GM12878 (cell line): Measurements from ENCODE around the gene DISC1. TPM values are rescaled to one million over a fixed set of nuclear protein-coding genes. Genes with fewer than 3 reads are reported as not detected.

ENCODE experiments used
- ATAC-seq: fragments of 200-7000 bp; cut with Tn5 transposase; 3 replicates; pipeline ENCODE4 v1.9.1; 2020; ENCODE audit warnings: mild to moderate bottlenecking, moderate library complexity
- BruUV-seq: library from RNA; stranded (reverse); fragments of 400-500 nt; replicated peaks from 2 replicates; lab custom pipeline; 2021; lab: Mats Ljungman, UMichigan
- CTCF ChIA-PET: fragments of 300-600 bp; sonication (Branson Sonifier 250); formaldehyde crosslinking; extraction: SDS; loops from one replicate; lab custom pipeline; 2021; ENCODE audit warnings: inconsistent platforms; lab: Yijun Ruan, JAX
- POLR2A ChIA-PET: fragments of 350-600 bp; formaldehyde crosslinking; extraction: SDS; loops from one replicate; lab custom pipeline; 2021; ENCODE audit warnings: inconsistent platforms; lab: Charles Lee
- RAD21 ChIA-PET: fragments of 300-600 bp; sonication (Branson Sonifier 250); formaldehyde crosslinking; loops from one replicate; lab custom pipeline; 2023; ENCODE audit warnings: antibody characterized with exemption; ENCODE audit not compliant: unreplicated experiment; lab: Charles Lee
- SMC1A ChIA-PET: fragments of 300-600 bp; sonication (Branson Sonifier 250); formaldehyde crosslinking; loops from one replicate; lab custom pipeline; 2023; ENCODE audit not compliant: unreplicated experiment, uncharacterized antibody; lab: Charles Lee
- DNase-seq: peaks from one replicate; pipeline ENCODE4 v3.0.0-alpha.2; 2011; ENCODE audit warnings: low read depth, low spot score
- FAIRE-seq: peaks from 3 replicates; lab custom pipeline; 2011; peaks lifted over from hg19 to GRCh38; lab: Jason Lieb, UNC
- H2AFZ ChIP-seq: 2 replicates; pipeline ENCODE4 v1.6.0; 2011; ENCODE audit warnings: low read depth, low read length, control low read depth; ENCODE audit not compliant: control insufficient read depth
- H3K27ac ChIP-seq: 2 replicates; pipeline ENCODE4 v1.5.1; 2011; ENCODE audit warnings: control low read depth; ENCODE audit not compliant: control insufficient read depth, insufficient read depth
- H3K27me3 ChIP-seq, 2 experiments: replicated peaks in 1 of 2; 2 replicates each; pipeline versions ENCODE4 v1.6.0 to v1.6.1; 2011; ENCODE audit warnings: low read length in 1 of 2; ENCODE audit not compliant: control insufficient read depth in 2 of 2, insufficient read depth in 2 of 2
- H3K36me3 ChIP-seq, 2 experiments: 2 replicates each; pipeline ENCODE4 v1.5.1; 2011; ENCODE audit warnings: low read length in 1 of 2; ENCODE audit not compliant: control insufficient read depth in 2 of 2, insufficient read depth in 2 of 2
- H3K4me1 ChIP-seq: 2 replicates; pipeline ENCODE4 v1.6.1; 2011; ENCODE audit warnings: mild to moderate bottlenecking, low read length, moderate library complexity, mixed read lengths; ENCODE audit not compliant: control insufficient read depth, insufficient read depth
- H3K4me2 ChIP-seq: 2 replicates; pipeline ENCODE4 v1.6.0; 2011; ENCODE audit warnings: control low read depth; ENCODE audit not compliant: control insufficient read depth, insufficient read depth
- H3K4me3 ChIP-seq: fragments of 200-600 bp; sonication (generic); 2 replicates; pipeline ENCODE4 v1.5.1; 2016
- H3K79me2 ChIP-seq: 2 replicates; pipeline ENCODE4 v1.6.0; 2011; ENCODE audit warnings: low read length; ENCODE audit not compliant: control insufficient read depth, insufficient read depth
- H3K9ac ChIP-seq: 2 replicates; pipeline ENCODE4 v1.8.0; 2011; ENCODE audit warnings: low read length, control low read depth, mixed read lengths; ENCODE audit not compliant: control insufficient read depth, insufficient read depth
- H3K9me3 ChIP-seq: replicated peaks from 3 replicates; pipeline ENCODE4 v1.5.1; 2011; ENCODE audit warnings: mild to moderate bottlenecking, low read length; ENCODE audit not compliant: control insufficient read depth, insufficient read depth
- H4K20me1 ChIP-seq: 2 replicates; pipeline ENCODE4 v1.6.0; 2011; ENCODE audit not compliant: control insufficient read depth, insufficient read depth
- BHLHE40 ChIP-seq, 2 experiments: fragments of 450-650 bp in 1 of 2; IDR thresholded peaks; 2 replicates each; pipeline ENCODE4 v1.6.1; 2011 to 2017; ENCODE audit warnings: low read depth in 2 of 2, borderline replicate concordance in 1 of 2, improper control_type of control experiment in 1 of 2, low read length in 1 of 2, mild to moderate bottlenecking in 1 of 2
- CHD2 ChIP-seq: IDR thresholded peaks from 2 replicates; pipeline ENCODE4 v1.6.1; 2011; ENCODE audit warnings: low read depth, low read length, improper control_type of control experiment, borderline replicate concordance
- E2F8 ChIP-seq: fragments of 450-650 bp; IDR thresholded peaks from 2 replicates; pipeline ENCODE4 v1.6.1; 2018; ENCODE audit warnings: mild to moderate bottlenecking, low read depth, moderate library complexity; ENCODE audit not compliant: partially characterized antibody
- MLLT1 ChIP-seq: fragments of 450-650 bp; IDR thresholded peaks from 2 replicates; pipeline ENCODE4 v1.6.1; 2016; ENCODE audit warnings: mild to moderate bottlenecking
- MTA2 ChIP-seq: fragments of 450-650 bp; IDR thresholded peaks from 2 replicates; pipeline ENCODE4 v1.6.1; 2016; ENCODE audit warnings: low read depth, mild to moderate bottlenecking, moderate library complexity
- PBX3 ChIP-seq: IDR thresholded peaks from 2 replicates; pipeline ENCODE4 v1.6.1; 2011; ENCODE audit warnings: mild to moderate bottlenecking, low read depth, low read length, moderate library complexity; ENCODE audit not compliant: insufficient replicate concordance
- ZBTB40 ChIP-seq: fragments of 450-650 bp; IDR thresholded peaks from 2 replicates; pipeline ENCODE4 v1.6.1; 2016; ENCODE audit warnings: mild to moderate bottlenecking, moderate library complexity, borderline replicate concordance
- WGBS: methylation state at CpG from one replicate; pipeline ENCODE4 v1.1.6; 2016; ENCODE audit warnings: low lambda C conversion rate; ENCODE audit not compliant: insufficient replicate concordance, insufficient coverage; ENCODE audit errors: missing lambda C conversion rate; 5-methylcytosine and 5-hydroxymethylcytosine counted together
- in situ Hi-C: fragments of 300-500 bp; cut with MboI; formaldehyde crosslinking; loops from 9 replicates; pipeline ENCODE4 v1.14.3; 2018; ENCODE audit warnings: mixed read lengths
- intact Hi-C: fragments of 100-400 bp; cut with micrococcal nuclease; formaldehyde crosslinking; loops from one replicate; pipeline ENCODE4 v1.14.2; 2022; ENCODE audit not compliant: unreplicated experiment
- polyA plus RNA-seq, 11 experiments: library from polyadenylated mRNA; depleted of rRNA in 4 of 11; unstranded in 6 of 11; stranded (reverse) in 5 of 11; fragments of >200 nt; fragmentation: Nextera tagmentation in 4 of 11; fragmentation: Illumina TruSeq in 1 of 11; extraction: Ambion mirVana in 4 of 11; extraction: Trizol in 1 of 11; gene quantifications; 1 replicate in 1 of 11; 2 replicates in 10 of 11; pipeline versions ENCODE4 v1.2.1 to v1.2.3, GENCODE V29; 2011 to 2016; ENCODE audit warnings: inconsistent platforms in 2 of 11, missing spikeins in 2 of 11, low read depth in 1 of 11
- total RNA-seq, 4 experiments: library from RNA; depleted of rRNA in 3 of 4; stranded (reverse); fragments of >200 nt in 3 of 4; fragmentation: Illumina TruSeq in 1 of 4; extraction: Trizol in 1 of 4; gene quantifications; 2 replicates each; pipeline versions ENCODE4 v1.2.1 to v1.2.3, GENCODE V29; 2013 to 2021

DISC1 gene
- total and polyA plus RNA-seq, 10 of the 15 experiments (the other 5 are each of a cell fraction or from before 2014, with no cell fraction given), result 0.05 to 0.72 (median 0.19) TPM; not detected in 1

GRCh38 chr1:231776010-231776756, 149.6 kb downstream of the DISC1 start:
- ChIA-PET RAD21 (no interaction called here), CTCF (no interaction called here), POLR2A (interaction anchor here (0.5 kb wide), 1 partner anchor 11 kb away, joined by 7 read pairs; no protein-coding TSS in a partner anchor), SMC1A (no interaction called here)
- Histone ChIP-seq H3K4me3 (no peak overlapping the region), H3K36me3 (no peaks in the 10 kb centered on the region), H3K79me2 (no peaks in the 10 kb centered on the region), H3K27ac (no peak overlapping the region), H3K4me1 (no peaks in the 10 kb centered on the region), H3K9ac (no peak overlapping the region), H3K9me3 (no peaks in the 10 kb centered on the region), H2AFZ (no peak overlapping the region), H4K20me1 (no peaks in the 10 kb centered on the region), H3K27me3 (no peaks in the 10 kb centered on the region; a peak in 1 of 4 replicates), H3K4me2 (no peak overlapping the region)
- WGBS, result 45% methylated on average over 9 of the region's 10 CpGs
- FAIRE-seq (no peak), ATAC-seq (no peak), DNase-seq (no peak)
- BruUV-seq, result no TSS peak
- in situ Hi-C loops, result no loop called here
- intact Hi-C loops, result no loop called here
- TF ChIP-seq BHLHE40 (IDR thresholded peaks at IDR 0.05; ENCODE audit: borderline replicate concordance in 1 of 2, low read depth in 2 of 2, low read length in 1 of 2) (no peak), E2F8 (no peak), CHD2 (no peak), ZBTB40 (no peak), MLLT1 (no peak), MTA2 (no peak), PBX3 (no peak)
